ENCODE data around the gene APBA2. TPM values are rescaled to one million over a fixed set of nuclear protein-coding genes. Genes with fewer than 3 reads are reported as not detected.

APBA2 gene
- 2.3 and 2.9 TPM in 2 replicates for total RNA-seq

GRCh38 chr15:28885630-28886430 is at the start of gene APBA2:
APBA2 (plus strand) TSS chr15:28885974; CDS start chr15:29053885, 167,911 bp downstream.

GRCh38 chr15:28848521-28848920 is 37.3 kb upstream of the APBA2 start, which contains the start of gene GOLGA6L7:
GOLGA6L7 (minus strand) TSS chr15:28848644; CDS start chr15:28848549, 95 bp downstream.

Other genes with a start within 250 kb of the APBA2 start
- gene GOLGA8M, start 173.6 kb upstream of the APBA2 start, total RNA-seq: 0.73 TPM in 1 of 2 replicates, not detected in the other
- gene GOLGA6L7, start 37.3 kb upstream of the APBA2 start, total RNA-seq: not detected in 2 replicates